H1 (cell line): ENCODE measurements around the gene KIFC1. TPM values are rescaled to one million over a fixed set of nuclear protein-coding genes. Genes with fewer than 3 reads are reported as not detected.

ENCODE experiments used
- CTCF ChIA-PET: fragments of 300-600 bp; sonication (Branson Sonifier 250); formaldehyde crosslinking; loops from one replicate; lab custom pipeline; 2021; ENCODE audit not compliant: partially characterized antibody; lab: Charles Lee
- POLR2A ChIA-PET: fragments of 300-600 bp; sonication (Branson Sonifier 250); formaldehyde crosslinking; loops from one replicate; lab custom pipeline; 2021; ENCODE audit warnings: inconsistent platforms; ENCODE audit not compliant: partially characterized antibody; lab: Charles Lee
- DNase-seq, 2 experiments: peaks; one replicate each; pipeline versions ENCODE4 v3.0.0 to v3.0.0-alpha.2; 2010 to 2022; ENCODE audit warnings: low spot score in 2 of 2, low read depth in 1 of 2, mixed read lengths in 1 of 2
- FAIRE-seq: peaks from 2 replicates; lab custom pipeline; 2011; peaks lifted over from hg19 to GRCh38; lab: Jason Lieb, UNC
- H2AFZ ChIP-seq: 2 replicates; pipeline ENCODE4 v1.8.1; 2012; ENCODE audit warnings: low read length, inconsistent platforms
- H2AK5ac ChIP-seq: 2 replicates; pipeline ENCODE4 v1.6.1; 2013; ENCODE audit warnings: low read depth, low read length
- H2BK120ac ChIP-seq: replicated peaks from 2 replicates; pipeline ENCODE3; 2013; ENCODE audit warnings: low read depth, low read length, inconsistent platforms
- H2BK12ac ChIP-seq: 2 replicates; pipeline ENCODE4 v1.6.1; 2013; ENCODE audit warnings: low read depth, low read length
- H2BK15ac ChIP-seq: 2 replicates; pipeline ENCODE4 v1.6.1; 2013; ENCODE audit warnings: low read length
- H2BK20ac ChIP-seq: 2 replicates; pipeline ENCODE4 v1.6.1; 2013; ENCODE audit warnings: low read length
- H2BK5ac ChIP-seq: 2 replicates; pipeline ENCODE4 v1.6.1; 2013; ENCODE audit warnings: low read depth, low read length
- H3K14ac ChIP-seq: 2 replicates; pipeline ENCODE4 v1.6.1; 2013; ENCODE audit warnings: inconsistent platforms; ENCODE audit not compliant: insufficient read length
- H3K18ac ChIP-seq: 2 replicates; pipeline ENCODE4 v1.6.1; 2013; ENCODE audit warnings: low read length; ENCODE audit errors: extremely low read depth
- H3K23ac ChIP-seq: 2 replicates; pipeline ENCODE4 v1.6.1; 2013; ENCODE audit warnings: inconsistent platforms; ENCODE audit not compliant: insufficient read length
- H3K23me2 ChIP-seq: 2 replicates; pipeline ENCODE4 v1.6.1; 2013; ENCODE audit warnings: low read depth, low read length
- H3K27ac ChIP-seq: 2 replicates; pipeline ENCODE4 v1.6.1; 2011; ENCODE audit warnings: low read depth, low read length, inconsistent platforms
- H3K27me3 ChIP-seq, 4 experiments: replicated peaks in 1 of 4; 1 replicate in 1 of 4; 2 replicates in 3 of 4; pipeline versions ENCODE4 v1.6.1 to v1.8.1; 2011 to 2013; ENCODE audit warnings: low read length in 3 of 4, mild to moderate bottlenecking in 3 of 4, inconsistent platforms in 2 of 4, mixed read lengths in 2 of 4, moderate library complexity in 1 of 4; ENCODE audit not compliant: control insufficient read depth in 3 of 4, insufficient read depth in 3 of 4; ENCODE audit errors: extremely low read depth in 1 of 4
- H3K36me3 ChIP-seq, 4 experiments: 2 replicates each; pipeline versions ENCODE4 v1.6.1 to v1.8.1; 2011 to 2013; ENCODE audit warnings: mild to moderate bottlenecking in 4 of 4, low read length in 3 of 4, moderate library complexity in 2 of 4, control low read depth in 1 of 4, inconsistent platforms in 1 of 4; ENCODE audit not compliant: insufficient read depth in 4 of 4, control insufficient read depth in 2 of 4
- H3K4ac ChIP-seq: replicated peaks from 2 replicates; pipeline ENCODE3; 2013; ENCODE audit warnings: low read length, low read depth, mixed read lengths, inconsistent platforms; ENCODE audit not compliant: insufficient read length
- H3K4me1 ChIP-seq, 4 experiments: replicated peaks in 1 of 4; 1 replicate in 1 of 4; 2 replicates in 3 of 4; pipeline versions ENCODE4 v1.6.1 to v1.8.1; 2011 to 2013; ENCODE audit warnings: low read length in 3 of 4, inconsistent platforms in 2 of 4, mixed read lengths in 1 of 4; ENCODE audit not compliant: insufficient read depth in 4 of 4, control insufficient read depth in 3 of 4
- H3K4me2 ChIP-seq, 2 experiments: 2 replicates each; pipeline versions ENCODE4 v1.6.1 to v1.8.1; 2011 to 2013; ENCODE audit warnings: low read depth in 2 of 2, low read length in 2 of 2, control low read depth in 1 of 2, inconsistent platforms in 1 of 2, mild to moderate bottlenecking in 1 of 2; ENCODE audit not compliant: insufficient read depth in 1 of 2
- H3K4me3 ChIP-seq, 4 experiments: fragments of 200-600, 300-600 bp in 1 of 4; sonication (generic), shearing (Covaris generic), sonication (Bioruptor Twin) in 1 of 4; 2 replicates each; pipeline versions ENCODE4 v1.5.1 to v1.8.1; 2011 to 2016; ENCODE audit warnings: low read length in 4 of 4, low read depth in 3 of 4, control low read depth in 2 of 4, inconsistent platforms in 2 of 4, mild to moderate bottlenecking in 2 of 4, mixed read lengths in 1 of 4, moderate library complexity in 1 of 4; ENCODE audit not compliant: insufficient read depth in 2 of 4; ENCODE audit errors: extremely low read depth in 1 of 4
- H3K56ac ChIP-seq: replicated peaks from 2 replicates; pipeline ENCODE3; 2013; ENCODE audit warnings: low read depth, mild to moderate bottlenecking, mixed read lengths, low read length, inconsistent platforms; ENCODE audit not compliant: insufficient read length
- H3K79me1 ChIP-seq: 2 replicates; pipeline ENCODE4 v1.6.1; 2013; ENCODE audit warnings: low read depth, low read length, control low read depth
- H3K79me2 ChIP-seq, 2 experiments: 2 replicates each; pipeline versions ENCODE4 v1.6.1 to v1.8.1; 2012 to 2013; ENCODE audit warnings: low read length in 2 of 2, mild to moderate bottlenecking in 2 of 2, inconsistent platforms in 1 of 2; ENCODE audit not compliant: insufficient read depth in 2 of 2, control insufficient read depth in 1 of 2
- H3K9ac ChIP-seq, 4 experiments: replicated peaks in 1 of 4; 1 replicate in 1 of 4; 2 replicates in 3 of 4; pipeline versions ENCODE4 v1.6.1 to v1.8.1; 2011 to 2013; ENCODE audit warnings: low read depth in 3 of 4, low read length in 3 of 4, control low read depth in 2 of 4, mild to moderate bottlenecking in 2 of 4, moderate library complexity in 2 of 4, inconsistent platforms in 1 of 4; ENCODE audit errors: extremely low read depth in 1 of 4
- H3K9me3 ChIP-seq, 2 experiments: 2 replicates each; pipeline versions ENCODE4 v1.6.1 to v1.8.1; 2012 to 2013; ENCODE audit warnings: mild to moderate bottlenecking in 2 of 2, moderate library complexity in 2 of 2, control low read depth in 1 of 2, inconsistent platforms in 1 of 2, low read depth in 1 of 2, low read length in 1 of 2, mixed read lengths in 1 of 2; ENCODE audit not compliant: insufficient read depth in 2 of 2
- H4K20me1 ChIP-seq, 2 experiments: replicated peaks in 1 of 2; 2 replicates each; pipeline versions ENCODE3 to v1.8.1; 2011 to 2013; ENCODE audit warnings: inconsistent platforms in 2 of 2, low read length in 2 of 2, mild to moderate bottlenecking in 1 of 2; ENCODE audit not compliant: insufficient read depth in 2 of 2, control insufficient read depth in 1 of 2
- H4K5ac ChIP-seq: 2 replicates; pipeline ENCODE4 v1.6.1; 2013; ENCODE audit warnings: low read length, low read depth, mixed read lengths, inconsistent platforms; ENCODE audit not compliant: insufficient read length
- H4K8ac ChIP-seq: 2 replicates; pipeline ENCODE4 v1.8.0; 2013; ENCODE audit warnings: mild to moderate bottlenecking, moderate library complexity, low read length, inconsistent platforms; ENCODE audit not compliant: insufficient read depth; ENCODE audit errors: extremely low read depth
- H4K91ac ChIP-seq: replicated peaks from 2 replicates; pipeline ENCODE3; 2013; ENCODE audit warnings: low read length, mixed read lengths, inconsistent platforms; ENCODE audit not compliant: insufficient read length
- CEBPB ChIP-seq: IDR thresholded peaks from 2 replicates; pipeline ENCODE4 v1.6.1; 2012; ENCODE audit warnings: low read depth, low read length
- KDM4A ChIP-seq: IDR thresholded peaks from one replicate; pipeline ENCODE4 v1.7.1; 2012; ENCODE audit warnings: low read depth, mild to moderate bottlenecking, moderate library complexity, low read length, inconsistent platforms; ENCODE audit not compliant: severe bottlenecking
- PHF8 ChIP-seq: fragments of 200-600 bp; sonication (generic); conservative IDR thresholded peaks from 2 replicates; pipeline ENCODE4 v1.7.1; 2012; ENCODE audit warnings: low read depth, mild to moderate bottlenecking, inconsistent platforms, low read length, moderate library complexity
- POLR2A ChIP-seq, 2 experiments: IDR thresholded peaks; 1 replicate in 1 of 2; 2 replicates in 1 of 2; pipeline ENCODE4 v1.6.1; 2011; ENCODE audit warnings: low read depth in 2 of 2, low read length in 2 of 2, mild to moderate bottlenecking in 2 of 2; ENCODE audit errors: control extremely low read depth in 1 of 2
- RAD21 ChIP-seq, 2 experiments: IDR thresholded peaks in 1 of 2; conservative IDR thresholded peaks in 1 of 2; 2 replicates each; pipeline ENCODE4 v1.6.1; 2011; ENCODE audit warnings: low read depth in 2 of 2, low read length in 2 of 2, improper control_type of control experiment in 1 of 2, inconsistent platforms in 1 of 2, mild to moderate bottlenecking in 1 of 2, moderate library complexity in 1 of 2
- RBBP5 ChIP-seq: IDR thresholded peaks from 2 replicates; pipeline ENCODE4 v1.7.1; 2012; ENCODE audit warnings: low read depth, mild to moderate bottlenecking, inconsistent platforms, low read length, moderate library complexity, borderline replicate concordance
- RFX5 ChIP-seq: IDR thresholded peaks from 2 replicates; pipeline ENCODE4 v1.6.1; 2011; ENCODE audit warnings: low read depth, low read length, improper control_type of control experiment, borderline replicate concordance
- SAP30 ChIP-seq: fragments of 300-600 bp; sonication (generic); IDR thresholded peaks from 2 replicates; pipeline ENCODE4 v1.7.1; 2012; ENCODE audit warnings: low read length, moderate library complexity, mild to moderate bottlenecking, inconsistent platforms; ENCODE audit not compliant: insufficient read depth, insufficient replicate concordance
- TBP ChIP-seq: IDR thresholded peaks from 2 replicates; pipeline ENCODE4 v1.6.1; 2011; ENCODE audit warnings: low read depth, low read length, improper control_type of control experiment
- ZNF274 ChIP-seq: IDR thresholded peaks from 2 replicates; pipeline ENCODE4 v1.7.0; 2012; ENCODE audit warnings: low read length, borderline replicate concordance; ENCODE audit errors: extremely low read depth
- WGBS, 2 experiments: shearing (Covaris generic) in 1 of 2; methylation state at CpG; one replicate each; pipeline versions ENCODE4 v1.1.6 to v1.1.7; 2013 to 2015; ENCODE audit warnings: low lambda C conversion rate in 2 of 2, mixed read lengths in 2 of 2, inconsistent platforms in 1 of 2, low coverage in 1 of 2, missing lambda C conversion rate in 1 of 2; ENCODE audit not compliant: insufficient replicate concordance in 2 of 2, insufficient coverage in 1 of 2, insufficient read length in 1 of 2; ENCODE audit errors: extremely low coverage in 1 of 2, missing lambda C conversion rate in 1 of 2; 5-methylcytosine and 5-hydroxymethylcytosine counted together
- polyA plus RNA-seq, 7 experiments: library from polyadenylated mRNA; depleted of rRNA in 3 of 7; stranded (reverse) in 5 of 7; unstranded in 2 of 7; fragments of >200 nt in 5 of 7; fragments of 200-250 nt in 2 of 7; gene quantifications; 1 replicate in 5 of 7; 2 replicates in 1 of 7; 4 replicates in 1 of 7; pipeline versions ENCODE4 v1.2.1 to v1.2.3, GENCODE V29; 2011 to 2013; ENCODE audit warnings: missing spikeins in 2 of 7, mixed read lengths in 2 of 7
- total RNA-seq: library from RNA; stranded (reverse); fragmentation: NEBNext Ultra II Directional; extraction: Animal tissue kit (Norgen Biotek cat#: 25700); gene quantifications from 2 replicates; pipeline ENCODE4 v1.2.1, GENCODE V29; 2021

Gene KIFC1
- total and polyA plus RNA-seq, 2 of the 8 experiments (the other 6 are each of a cell fraction or from before 2014, with no cell fraction given) = 46.6 to 64.3 TPM

DNA sequence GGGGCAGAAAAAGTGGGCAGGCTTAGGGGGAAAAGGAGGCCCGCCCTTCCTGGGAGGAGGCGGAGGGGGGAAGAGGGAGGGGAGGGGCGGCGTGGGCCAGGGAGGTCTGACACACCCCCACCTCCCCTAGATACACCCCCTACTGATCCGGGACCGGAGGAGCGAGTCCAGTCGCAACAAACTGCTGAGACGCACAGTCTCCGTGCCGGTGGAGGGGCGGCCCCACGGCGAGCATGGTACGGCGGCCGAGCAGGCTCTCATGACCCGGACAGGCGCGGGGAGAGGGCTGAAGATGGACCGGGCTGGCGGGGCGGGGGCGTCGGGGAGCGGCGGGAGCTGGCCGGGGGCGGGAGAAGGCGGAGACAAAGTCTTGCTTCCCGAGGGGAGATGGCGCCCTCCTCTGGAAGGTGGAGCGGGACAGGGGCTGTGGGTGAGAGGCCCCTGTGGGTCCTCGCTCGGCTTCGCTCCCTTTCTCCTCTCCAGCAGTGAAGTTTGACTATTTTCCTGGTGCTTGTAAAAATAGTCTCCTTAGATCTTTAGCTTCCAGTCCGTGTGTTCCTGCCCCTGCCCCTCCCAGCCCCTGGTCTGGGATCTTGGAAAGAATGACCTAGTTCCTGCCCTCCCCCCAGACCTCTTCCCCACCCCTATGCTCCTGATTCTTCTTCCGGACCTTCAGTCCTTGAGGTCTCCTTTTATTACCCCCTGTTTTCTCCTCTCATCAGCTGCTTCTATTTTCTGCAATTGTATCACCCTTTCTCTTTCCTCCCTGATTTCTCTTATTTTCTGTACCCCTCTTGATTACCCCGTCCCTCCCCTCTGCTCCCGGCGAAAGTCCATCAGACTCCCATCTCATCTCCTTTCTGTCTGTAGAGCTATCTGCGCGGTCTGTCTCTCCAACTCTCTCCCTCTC is 34.3 kb downstream of the KIFC1 start:
- CTCF ChIA-PET = interaction anchor here (0.7 to 4.4 kb wide), 19 partner anchors 9 to 178 kb away, joined by 3 to 37 read pairs (median 4); partner anchors contain the start of genes CUTA and ZBTB22
- POLR2A ChIA-PET = interaction anchor here (0.6 to 3.6 kb wide), 15 partner anchors 8 to 185 kb away, joined by 3 to 23 read pairs (median 4); partner anchors contain the start of genes B3GALT4, CUTA, PHF1 and ZBTB9
- WGBS, 2 experiments = 11% methylated on average over 5 of the region's 43 CpGs; no CpG with 5 or more reads in 1 of the 2 experiments
- TF ChIP-seq RBBP5 = no peak; the same call in 1 of the 2 replicates
- no peak for TF ChIP-seq SAP30
- no peak for TF ChIP-seq CEBPB
- TF ChIP-seq RAD21 (IDR thresholded peaks at IDR 0.05 in 1 of 2, conservative IDR thresholded peaks at IDR 0.05 in 1 of 2; ENCODE audit: low read depth in 2 of 2, low read length in 2 of 2) = peak; percentile 62 to 64
- peak; percentile 46 for TF ChIP-seq KDM4A
- no peak for TF ChIP-seq PHF8
- no peak for TF ChIP-seq TBP
- no peak for TF ChIP-seq ZNF274
- TF ChIP-seq POLR2A (IDR thresholded peaks at IDR 0.05; ENCODE audit: control extremely low read depth in 1 of 2, low read depth in 2 of 2, low read length in 2 of 2) = peak in 1 of 2 experiments; percentile 40; a peak in 1 of 3 replicates
- no peak for TF ChIP-seq RFX5

More for the DNA sequence above, 34.3 kb downstream of the KIFC1 start:
- Histone ChIP-seq H3K4ac (no peak overlapping the region), H2AK5ac (no peak overlapping the region), H3K14ac (no peak overlapping the region), H3K27me3 (no peaks in the 10 kb centered on the region), H2BK20ac (no peak overlapping the region), H3K9ac (peak overlapping the region in 3 of 4 experiments; percentile 16 to 50 (median 43); a peak in 2 of 7 replicates), H4K91ac (peak overlapping the region; percentile 61), H4K20me1 (peaks cover 0 to 9% of the 10 kb centered on the region in 2 experiments), H3K4me3 (peak overlapping the region; percentile 40 to 70 (median 55)), H2AFZ (no peak overlapping the region), H3K4me1 (peaks cover 6 to 49% (median 19%) of the 10 kb centered on the region in 4 experiments), H3K56ac (no peak overlapping the region), H4K8ac (no peak overlapping the region), H3K79me2 (peaks cover 21 to 73% of the 10 kb centered on the region in 2 experiments), H2BK12ac (no peak overlapping the region), H2BK120ac (no peak overlapping the region), H2BK5ac (0 out of 2 replicates have a peak overlapping the region, but pooled peaks have one; percentile 90), H4K5ac (peak overlapping the region; percentile 96), H3K79me1 (peaks cover 16% of the 10 kb centered on the region), H3K27ac (peak overlapping the region; percentile 69; the same call in 1 of the 2 replicates), H3K18ac (peak overlapping the region; percentile 72; the same call in 1 of the 2 replicates), H3K4me2 (peak overlapping the region; percentile 83 to 87), H3K23ac (no peak overlapping the region), H2BK15ac (no peak overlapping the region), H3K23me2 (peaks cover 18% of the 10 kb centered on the region), H3K36me3 (peaks cover 0 to 11% (median 8%) of the 10 kb centered on the region in 4 experiments; a peak in 5 of 8 replicates), H3K9me3 (no peaks in the 10 kb centered on the region)
- FAIRE-seq (no peak), DNase-seq (peak in 1 of 2 experiments; percentile 93)
